Activated CD4-positive, alpha-beta T cell treated with anti-CD3 and anti-CD28 coated beads, Interleukin-2, Interleukin-6, amounts not matched to agents 100 ng/mL and 50 ng/mL, durations not matched to agents 16 hours and 8 hours (primary cell): ENCODE measurements around the gene FAM53B.

Experiments used
- DNase-seq: peaks from one replicate; pipeline ENCODE4 v3.0.0-alpha.2; 2020

Gene FAM53B

DNA sequence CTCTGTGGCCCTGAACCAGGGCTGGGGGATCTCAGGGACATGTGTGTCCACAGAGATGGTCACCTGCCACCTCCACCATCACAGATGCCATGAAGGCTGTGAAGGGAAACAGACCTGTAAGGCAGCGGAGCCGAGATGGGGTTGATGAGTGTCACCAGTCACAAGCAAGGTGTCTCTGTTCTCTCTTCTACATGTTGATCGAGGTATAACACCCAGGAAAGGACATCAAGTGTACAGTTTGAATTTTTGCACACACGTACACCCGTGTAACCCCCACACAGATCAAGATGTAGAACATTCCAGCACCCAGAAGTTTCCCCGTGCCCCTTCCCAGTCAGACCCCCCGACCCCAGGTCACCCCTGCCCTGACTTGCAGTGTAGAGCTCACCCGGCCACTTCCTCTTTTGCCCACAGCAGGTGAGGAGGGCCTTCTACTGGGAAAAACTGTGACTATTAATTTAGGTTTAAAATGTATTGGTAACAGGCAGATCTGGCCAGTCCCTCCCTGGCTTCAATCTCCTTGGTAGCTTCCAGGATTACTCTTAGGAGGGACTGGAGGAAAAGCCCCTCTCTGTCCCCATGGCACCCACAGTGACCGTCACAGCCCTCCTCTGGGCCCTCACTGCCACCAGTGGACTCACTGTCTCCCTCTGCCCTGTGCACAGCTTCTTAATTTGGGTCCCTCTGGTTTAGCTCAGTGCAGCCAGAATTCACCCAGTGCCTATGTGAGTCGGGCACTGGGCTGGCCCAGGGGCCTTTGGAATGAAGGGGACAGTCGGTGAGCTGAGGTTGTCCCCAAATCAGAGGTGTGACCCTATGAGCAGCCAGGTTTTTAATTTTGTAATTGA, 174.3 kb downstream of the FAM53B start:
- DNase-seq = no peak
